ENCODE results near the gene TSPY10.
"Not testable (repeated sequence)": the region's sequence is repeated elsewhere in the genome, so short reads cannot be mapped to it uniquely, and the experiment has no call there.

TSPY10 gene, protein sequence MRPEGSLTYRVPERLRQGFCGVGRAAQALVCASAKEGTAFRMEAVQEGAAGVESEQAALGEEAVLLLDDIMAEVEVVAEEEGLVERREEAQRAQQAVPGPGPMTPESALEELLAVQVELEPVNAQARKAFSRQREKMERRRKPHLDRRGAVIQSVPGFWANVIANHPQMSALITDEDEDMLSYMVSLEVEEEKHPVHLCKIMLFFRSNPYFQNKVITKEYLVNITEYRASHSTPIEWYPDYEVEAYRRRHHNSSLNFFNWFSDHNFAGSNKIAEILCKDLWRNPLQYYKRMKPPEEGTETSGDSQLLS

DNA sequence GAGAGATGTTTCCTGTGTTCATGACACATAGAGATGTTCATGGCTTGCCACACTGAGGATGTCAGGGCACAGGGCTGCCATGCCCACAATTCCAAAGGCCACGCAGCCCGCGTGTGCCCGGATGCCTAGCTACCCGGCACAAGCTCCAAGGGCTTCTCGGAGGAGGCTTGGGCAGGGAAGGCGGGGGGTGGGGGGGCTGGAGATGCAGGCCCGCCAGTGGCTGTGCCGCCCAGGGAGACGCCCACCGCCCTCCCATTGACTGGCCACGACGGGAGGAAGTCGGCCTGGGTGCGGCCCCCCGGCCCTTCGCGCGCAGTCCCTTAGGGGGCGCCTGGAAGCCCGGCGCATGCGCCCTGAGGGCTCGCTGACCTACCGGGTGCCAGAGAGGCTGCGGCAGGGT is at the start of gene TSPY10:
TSS of gene TSPY10 (plus strand) at position 301 of the 400 bp plus-strand sequence. CDS start at position 347, 46 bp downstream.
- DNase-seq (ENCODE audit: low spot score): not testable (repeated sequence)

GRCh38 chrY:9486967-9487366 is 40.7 kb upstream of the TSPY10 start, which contains the start of gene TSPY9:
TSPY9 (plus strand) TSS chrY:9487267; CDS start chrY:9487313, 46 bp downstream.
- not testable (repeated sequence) for DNase-seq (ENCODE audit: low spot score)

DNA sequence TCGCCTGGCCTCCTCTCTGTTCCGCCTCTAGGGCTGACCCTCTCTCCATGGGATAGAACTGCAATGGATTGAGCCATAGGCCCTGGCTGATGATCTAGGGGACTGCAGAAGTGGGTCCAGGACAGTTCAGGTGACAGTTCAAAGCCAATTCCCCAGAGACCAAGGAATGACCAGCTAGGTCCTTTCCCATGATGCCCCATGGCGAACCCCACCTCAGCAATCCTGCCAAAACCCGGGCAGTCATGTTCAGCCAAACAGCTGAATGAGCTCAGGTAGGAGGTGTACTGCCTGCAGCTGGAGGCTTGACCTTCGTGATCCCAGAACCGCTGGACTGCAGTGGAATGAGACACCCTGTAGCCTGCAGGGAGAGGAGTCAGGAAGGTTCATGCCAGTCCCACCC is 23.3 kb upstream of the TSPY10 start:
- not testable (repeated sequence) for DNase-seq (ENCODE audit: low spot score)

- DNase-seq (ENCODE audit: low spot score): not testable (repeated sequence)
These were observed 11.4 kb upstream of the TSPY10 start for GRCh38 chrY:9516287-9516686.

All from COLO829 (cell line).